ENCODE results near the gene GPR32.
"Not testable (repeated sequence)": the region's sequence is repeated elsewhere in the genome, so short reads cannot be mapped to it uniquely, and the experiment has no call there.

GPR32 gene

GRCh38 chr19:50804420-50805272 is 34.4 kb downstream of the GPR32 start:
- H3K9me3 ChIP-seq (ENCODE audit: control insufficient read depth, insufficient read depth, low read depth, low read length) = no peaks in the 10 kb centered on the region
- peak overlapping the region; percentile 98 for H3K4me3 ChIP-seq (ENCODE audit: low read depth, low read length)
- peak overlapping the region; percentile 98 for H3K9ac ChIP-seq (ENCODE audit: low read length)
- H3K27ac ChIP-seq (ENCODE audit: low read depth, low read length) = peak overlapping the region; percentile 99
- peaks cover 10% of the 10 kb centered on the region for H3K27me3 ChIP-seq (ENCODE audit: control insufficient read depth, insufficient read depth, low read length)
- H3K4me1 ChIP-seq (ENCODE audit: control insufficient read depth, insufficient read depth, low read length) = peaks cover 10% of the 10 kb centered on the region
- H3K36me3 ChIP-seq (ENCODE audit: control insufficient read depth, insufficient read depth, low read length) = peaks cover 38% of the 10 kb centered on the region

- no peak overlapping the region for H3K27ac ChIP-seq (ENCODE audit: low read depth, low read length)
- H3K27me3 ChIP-seq (ENCODE audit: control insufficient read depth, insufficient read depth, low read length) = peaks cover 42% of the 10 kb centered on the region
- 0 out of 2 replicates have a peak, but pooled peaks cover 2% of the 10 kb centered on the region for H3K36me3 ChIP-seq (ENCODE audit: control insufficient read depth, insufficient read depth, low read length)
- H3K4me3 ChIP-seq (ENCODE audit: low read depth, low read length) = no peak overlapping the region
- H3K4me1 ChIP-seq (ENCODE audit: control insufficient read depth, insufficient read depth, low read length) = no peaks in the 10 kb centered on the region
- no peaks in the 10 kb centered on the region for H3K9me3 ChIP-seq (ENCODE audit: control insufficient read depth, insufficient read depth, low read depth, low read length)
- H3K9ac ChIP-seq (ENCODE audit: low read length) = no peak overlapping the region
Measured at GRCh38 chr19:50808856-50809255, 38.6 kb downstream of the GPR32 start.

GRCh38 chr19:50811622-50812238 is 41.5 kb downstream of the GPR32 start:
- H3K4me3 ChIP-seq (ENCODE audit: low read depth, low read length) = not testable (repeated sequence)

GRCh38 chr19:50812474-50812873 is 42.2 kb downstream of the GPR32 start:
- no peak overlapping the region for H3K4me3 ChIP-seq (ENCODE audit: low read depth, low read length)
- no peak overlapping the region for H3K27ac ChIP-seq (ENCODE audit: low read depth, low read length)
- H3K9me3 ChIP-seq (ENCODE audit: control insufficient read depth, insufficient read depth, low read depth, low read length) = no peaks in the 10 kb centered on the region
- peaks cover 2% of the 10 kb centered on the region; the same call in 1 of the 2 replicates for H3K4me1 ChIP-seq (ENCODE audit: control insufficient read depth, insufficient read depth, low read length)
- no peaks in the 10 kb centered on the region for H3K36me3 ChIP-seq (ENCODE audit: control insufficient read depth, insufficient read depth, low read length)
- H3K9ac ChIP-seq (ENCODE audit: low read length) = no peak overlapping the region
- H3K27me3 ChIP-seq (ENCODE audit: control insufficient read depth, insufficient read depth, low read length) = peaks cover 72% of the 10 kb centered on the region

More at GRCh38 chr19:50811622-50812238, 41.5 kb downstream of the GPR32 start:
- not testable (repeated sequence) for H3K27ac ChIP-seq (ENCODE audit: low read depth, low read length); H3K36me3 ChIP-seq (ENCODE audit: control insufficient read depth, insufficient read depth, low read length); H3K9ac ChIP-seq (ENCODE audit: low read length); H3K4me1 ChIP-seq (ENCODE audit: control insufficient read depth, insufficient read depth, low read length); H3K9me3 ChIP-seq (ENCODE audit: control insufficient read depth, insufficient read depth, low read depth, low read length)
- H3K27me3 ChIP-seq (ENCODE audit: control insufficient read depth, insufficient read depth, low read length) = peaks cover 66% of the 10 kb centered on the region

- H3K36me3 ChIP-seq (ENCODE audit: control insufficient read depth, insufficient read depth, low read length) = no peaks in the 10 kb centered on the region
- no peak overlapping the region for H3K4me3 ChIP-seq (ENCODE audit: low read depth, low read length)
- peaks cover 79% of the 10 kb centered on the region for H3K27me3 ChIP-seq (ENCODE audit: control insufficient read depth, insufficient read depth, low read length)
- no peak overlapping the region for H3K9ac ChIP-seq (ENCODE audit: low read length)
- peaks cover 13% of the 10 kb centered on the region for H3K4me1 ChIP-seq (ENCODE audit: control insufficient read depth, insufficient read depth, low read length)
- H3K9me3 ChIP-seq (ENCODE audit: control insufficient read depth, insufficient read depth, low read depth, low read length) = no peaks in the 10 kb centered on the region
- no peak overlapping the region for H3K27ac ChIP-seq (ENCODE audit: low read depth, low read length)
Measured at GRCh38 chr19:50814883-50815282, 44.6 kb downstream of the GPR32 start.

GRCh38 chr19:50815439-50815838 is 45.2 kb downstream of the GPR32 start:
- Histone ChIP-seq H3K4me1 (ENCODE audit: control insufficient read depth, insufficient read depth, low read length) (peaks cover 19% of the 10 kb centered on the region), H3K27me3 (ENCODE audit: control insufficient read depth, insufficient read depth, low read length) (peaks cover 81% of the 10 kb centered on the region), H3K9me3 (ENCODE audit: control insufficient read depth, insufficient read depth, low read depth, low read length) (no peaks in the 10 kb centered on the region), H3K36me3 (ENCODE audit: control insufficient read depth, insufficient read depth, low read length) (no peaks in the 10 kb centered on the region), H3K27ac (ENCODE audit: low read depth, low read length) (no peak overlapping the region), H3K9ac (ENCODE audit: low read length) (no peak overlapping the region), H3K4me3 (ENCODE audit: low read depth, low read length) (no peak overlapping the region)

- Histone ChIP-seq H3K27ac (ENCODE audit: low read depth, low read length) (no peak overlapping the region), H3K4me3 (ENCODE audit: low read depth, low read length) (peak overlapping the region; percentile 93), H3K9ac (ENCODE audit: low read length) (no peak overlapping the region), H3K36me3 (ENCODE audit: control insufficient read depth, insufficient read depth, low read length) (no peaks in the 10 kb centered on the region), H3K9me3 (ENCODE audit: control insufficient read depth, insufficient read depth, low read depth, low read length) (no peaks in the 10 kb centered on the region), H3K27me3 (ENCODE audit: control insufficient read depth, insufficient read depth, low read length) (peaks cover 84% of the 10 kb centered on the region), H3K4me1 (ENCODE audit: control insufficient read depth, insufficient read depth, low read length) (peaks cover 31% of the 10 kb centered on the region)
Measured at GRCh38 chr19:50817941-50818858, 47.9 kb downstream of the GPR32 start.

- Histone ChIP-seq H3K4me3 (ENCODE audit: low read depth, low read length) (peak overlapping the region; percentile 93; the same call in 1 of the 2 replicates), H3K4me1 (ENCODE audit: control insufficient read depth, insufficient read depth, low read length) (peaks cover 31% of the 10 kb centered on the region)
Measured at GRCh38 chr19:50818859-50819472, 48.7 kb downstream of the GPR32 start.

GRCh38 chr19:50819636-50820035 is 49.4 kb downstream of the GPR32 start:
- H3K4me3 ChIP-seq (ENCODE audit: low read depth, low read length) = peak overlapping the region; percentile 54
- H3K4me1 ChIP-seq (ENCODE audit: control insufficient read depth, insufficient read depth, low read length) = peaks cover 31% of the 10 kb centered on the region
- H3K27ac ChIP-seq (ENCODE audit: low read depth, low read length) = no peak overlapping the region
- H3K27me3 ChIP-seq (ENCODE audit: control insufficient read depth, insufficient read depth, low read length) = peaks cover 93% of the 10 kb centered on the region
- no peak overlapping the region for H3K9ac ChIP-seq (ENCODE audit: low read length)
- no peaks in the 10 kb centered on the region for H3K36me3 ChIP-seq (ENCODE audit: control insufficient read depth, insufficient read depth, low read length)
- no peaks in the 10 kb centered on the region for H3K9me3 ChIP-seq (ENCODE audit: control insufficient read depth, insufficient read depth, low read depth, low read length)

More at GRCh38 chr19:50818859-50819472, 48.7 kb downstream of the GPR32 start:
- no peak overlapping the region for H3K27ac ChIP-seq (ENCODE audit: low read depth, low read length)
- H3K36me3 ChIP-seq (ENCODE audit: control insufficient read depth, insufficient read depth, low read length) = no peaks in the 10 kb centered on the region
- no peak overlapping the region for H3K9ac ChIP-seq (ENCODE audit: low read length)
- peaks cover 90% of the 10 kb centered on the region for H3K27me3 ChIP-seq (ENCODE audit: control insufficient read depth, insufficient read depth, low read length)
- H3K9me3 ChIP-seq (ENCODE audit: control insufficient read depth, insufficient read depth, low read depth, low read length) = no peaks in the 10 kb centered on the region

GRCh38 chr19:50820086-50820485 is 49.8 kb downstream of the GPR32 start:
- Histone ChIP-seq H3K9me3 (ENCODE audit: control insufficient read depth, insufficient read depth, low read depth, low read length) (no peaks in the 10 kb centered on the region), H3K27me3 (ENCODE audit: control insufficient read depth, insufficient read depth, low read length) (peaks cover 90% of the 10 kb centered on the region), H3K9ac (ENCODE audit: low read length) (no peak overlapping the region), H3K4me3 (ENCODE audit: low read depth, low read length) (peak overlapping the region; percentile 54), H3K36me3 (ENCODE audit: control insufficient read depth, insufficient read depth, low read length) (no peaks in the 10 kb centered on the region), H3K4me1 (ENCODE audit: control insufficient read depth, insufficient read depth, low read length) (peaks cover 31% of the 10 kb centered on the region), H3K27ac (ENCODE audit: low read depth, low read length) (no peak overlapping the region)
